Gastroesophageal sphincter (tissue), 4 donors: ENCODE results near the gene NECTIN1. TPM values are rescaled to one million over a fixed set of nuclear protein-coding genes. Genes with fewer than 3 reads are reported as not detected.

Experiments
- ATAC-seq: fragments of 150-250 bp; one replicate; pipeline ENCODE4 v1.9.1; 2016; ENCODE audit warnings: mild to moderate bottlenecking, moderate library complexity
- H3K27ac ChIP-seq, 4 donors: fragments of 200-600 bp; sonication (generic) in 3 of 4; 1 replicate in 3 of 4; 2 replicates in 1 of 4; pipeline ENCODE4 v1.5.1; 2016 to 2019
- H3K27me3 ChIP-seq: fragments of 200-600 bp; sonication (generic); one replicate; pipeline ENCODE4 v1.5.1; 2019
- H3K36me3 ChIP-seq, 2 donors: fragments of 200-600 bp; sonication (generic); one replicate each; pipeline ENCODE4 v1.5.1; 2019; ENCODE audit warnings: control low read depth in 1 of 2
- H3K4me1 ChIP-seq, 3 donors: fragments of 200-600 bp; sonication (generic); 1 replicate in 2 of 3; 2 replicates in 1 of 3; pipeline ENCODE4 v1.5.1; 2016 to 2019; ENCODE audit warnings: control low read depth in 2 of 3
- H3K4me3 ChIP-seq, 2 donors: fragments of 200-600 bp; sonication (generic); one replicate each; pipeline ENCODE4 v1.5.1; 2019; ENCODE audit warnings: mild to moderate bottlenecking in 1 of 2, moderate library complexity in 1 of 2
- H3K9me3 ChIP-seq, 3 donors: fragments of 200-600 bp; sonication (generic); one replicate each; pipeline ENCODE4 v1.5.1; 2017 to 2019; ENCODE audit warnings: control low read depth in 2 of 3
- CTCF ChIP-seq, 4 experiments: fragments of 200-600 bp in 2 of 4; fragments of 450-650 bp in 2 of 4; sonication (generic) in 1 of 4; IDR thresholded peaks; one replicate each; pipeline ENCODE4 v1.5.1; 2017 to 2019; ENCODE audit warnings: antibody characterized with exemption in 4 of 4, mild to moderate bottlenecking in 2 of 4, moderate library complexity in 2 of 4
- EP300 ChIP-seq: sonication (generic); formaldehyde crosslinking; IDR thresholded peaks from one replicate; pipeline ENCODE4 v1.6.1; 2017; ENCODE audit warnings: antibody characterized with exemption, mild to moderate bottlenecking
- POLR2A ChIP-seq, 2 donors: fragments of 450-650 bp; IDR thresholded peaks; one replicate each; pipeline ENCODE4 v1.6.1; 2017; ENCODE audit warnings: antibody characterized with exemption in 2 of 2, mild to moderate bottlenecking in 2 of 2, moderate library complexity in 1 of 2
- POLR2AphosphoS5 ChIP-seq: sonication (generic); formaldehyde crosslinking; IDR thresholded peaks from one replicate; pipeline ENCODE4 v1.6.1; 2017; ENCODE audit warnings: antibody characterized with exemption
- WGBS, 2 donors: methylation state at CpG; one replicate each; pipeline ENCODE4 v1.1.5; 2018; ENCODE audit warnings: low coverage in 1 of 2; 5-methylcytosine and 5-hydroxymethylcytosine counted together
- total RNA-seq, 4 donors: library from RNA; depleted of rRNA; stranded (reverse); fragments of >200 nt; gene quantifications; one replicate each; pipeline ENCODE4 v1.1.0, GENCODE V29; 2016

The NECTIN1 gene
- total RNA-seq, 4 donors from 2014 or later = 2.6 to 7.1 (median 4.3) TPM

GRCh38 chr11:119612814-119613213 lies 116.2 kb downstream of the NECTIN1 start:
- Histone ChIP-seq H3K4me1 (no peaks in the 10 kb centered on the region), H3K36me3 (no peaks in the 10 kb centered on the region), H3K27me3 (no peaks in the 10 kb centered on the region), H3K4me3 (no peak overlapping the region), H3K27ac (no peak overlapping the region), H3K9me3 (no peaks in the 10 kb centered on the region)
- WGBS, 2 donors = 38 to 44% methylated on average over 2 to 6 of the region's 6 CpGs
- ATAC-seq = no peak
- TF ChIP-seq EP300 (no peak), POLR2AphosphoS5 (no peak), POLR2A (IDR thresholded peaks at IDR 0.05) (no peak), CTCF (IDR thresholded peaks at IDR 0.05) (no peak)

GRCh38 chr11:119610836-119611426 lies 118.1 kb downstream of the NECTIN1 start:
- WGBS, 2 donors = 93 to 95% methylated on average over 2 of the region's 5 CpGs
- no peaks in the 10 kb centered on the region for H3K4me1 ChIP-seq

GRCh38 chr11:119608781-119609180 lies 120.2 kb downstream of the NECTIN1 start:
- WGBS, 2 donors = 55% methylated on average over 4 of the region's 4 CpGs; no CpG with 5 or more reads in 1 of the 2 donors
- no peaks in the 10 kb centered on the region for H3K4me1 ChIP-seq
- no peaks in the 10 kb centered on the region for H3K9me3 ChIP-seq
- no peaks in the 10 kb centered on the region for H3K36me3 ChIP-seq
- H3K27me3 ChIP-seq = peaks cover 23% of the 10 kb centered on the region
- H3K27ac ChIP-seq = no peak overlapping the region
- no peak overlapping the region for H3K4me3 ChIP-seq
- ATAC-seq = no peak
- TF ChIP-seq POLR2A (IDR thresholded peaks at IDR 0.05) = no peak
- TF ChIP-seq CTCF (IDR thresholded peaks at IDR 0.05) = no peak
- TF ChIP-seq EP300 = no peak

More at GRCh38 chr11:119610836-119611426, 118.1 kb downstream of the NECTIN1 start:
- H3K9me3 ChIP-seq = no peaks in the 10 kb centered on the region
- peaks cover 6% of the 10 kb centered on the region for H3K27me3 ChIP-seq
- no peak overlapping the region for H3K4me3 ChIP-seq
- no peaks in the 10 kb centered on the region for H3K36me3 ChIP-seq
- no peak for TF ChIP-seq POLR2A (IDR thresholded peaks at IDR 0.05)
- TF ChIP-seq EP300 = no peak
- TF ChIP-seq CTCF (IDR thresholded peaks at IDR 0.05) = no peak
- no peak for TF ChIP-seq POLR2AphosphoS5
- H3K27ac ChIP-seq = no peak overlapping the region
- ATAC-seq = no peak

GRCh38 chr11:119608201-119608600 lies 120.8 kb downstream of the NECTIN1 start:
- TF ChIP-seq EP300 = no peak
- no peak for TF ChIP-seq POLR2AphosphoS5
- no peak for TF ChIP-seq CTCF (IDR thresholded peaks at IDR 0.05)
- no peak for TF ChIP-seq POLR2A (IDR thresholded peaks at IDR 0.05)
- H3K9me3 ChIP-seq = no peaks in the 10 kb centered on the region
- 64 to 72% methylated on average over 6 of the region's 6 CpGs for WGBS, 2 donors

GRCh38 chr11:119607726-119608125 lies 121.3 kb downstream of the NECTIN1 start:
- peaks cover 34% of the 10 kb centered on the region for H3K27me3 ChIP-seq
- TF ChIP-seq CTCF (IDR thresholded peaks at IDR 0.05) (no peak), POLR2A (IDR thresholded peaks at IDR 0.05) (no peak), EP300 (no peak), POLR2AphosphoS5 (no peak)
- 37 to 39% methylated on average over 5 of the region's 5 CpGs for WGBS, 2 donors
- H3K36me3 ChIP-seq = no peaks in the 10 kb centered on the region
- H3K4me1 ChIP-seq = no peaks in the 10 kb centered on the region
- no peaks in the 10 kb centered on the region for H3K9me3 ChIP-seq
- no peak overlapping the region for H3K4me3 ChIP-seq
- ATAC-seq = no peak
- no peak overlapping the region for H3K27ac ChIP-seq

More at GRCh38 chr11:119608201-119608600, 120.8 kb downstream of the NECTIN1 start:
- peaks cover 29% of the 10 kb centered on the region for H3K27me3 ChIP-seq
- H3K4me3 ChIP-seq = no peak overlapping the region
- ATAC-seq = no peak
- no peaks in the 10 kb centered on the region for H3K4me1 ChIP-seq
- H3K27ac ChIP-seq = no peak overlapping the region
- H3K36me3 ChIP-seq = no peaks in the 10 kb centered on the region
